SU-DHL-6 (cell line): ENCODE results near the gene MLYCD.

ENCODE experiments used
- CTCF ChIP-seq: fragments of 200-600 bp; sonication (generic); IDR thresholded peaks from one replicate; pipeline ENCODE4 v1.5.1; 2017; ENCODE audit warnings: antibody characterized with exemption, mild to moderate bottlenecking, low read length, moderate library complexity; ENCODE audit not compliant: insufficient read depth, poor library complexity, severe bottlenecking
- EZH2phosphoT487 ChIP-seq: fragments of 200-600 bp; sonication (generic), shearing (Covaris generic); conservative IDR thresholded peaks from 2 replicates; pipeline ENCODE4 v1.6.1; 2018; ENCODE audit warnings: mild to moderate bottlenecking, antibody characterized with exemption, low read length, moderate library complexity, mixed read lengths

- TF ChIP-seq CTCF (no peak), EZH2phosphoT487 (no peak)
Observed at GRCh38 chr16:83915491-83915890, 16.6 kb downstream of the MLYCD start.
